KBM-7 (cell line): Measurements from ENCODE around the gene LDAH.
"Not testable (repeated sequence)": the region's sequence is repeated elsewhere in the genome, so short reads cannot be mapped to it uniquely, and the experiment has no call there.

Experiments
- DNase-seq: peaks from one replicate; pipeline ENCODE4 v3.0.0-alpha.2; 2015
- in situ Hi-C: fragments of 300-500 bp; cut with MboI; formaldehyde crosslinking; loops from 2 replicates; pipeline ENCODE4 v1.14.3; 2020; ENCODE audit warnings: low sequenced_read_pairs, low pct_unique_long_range_greater_than_20kb, mixed read lengths

LDAH gene

GRCh38 chr2:20728114-20728758 lies 94.7 kb downstream of the LDAH start:
- DNase-seq = no peak
- in situ Hi-C loops = no loop called here

- in situ Hi-C loops = no loop called here
- DNase-seq = no peak
Observed at GRCh38 chr2:20726913-20727312, 96.0 kb downstream of the LDAH start.

DNA sequence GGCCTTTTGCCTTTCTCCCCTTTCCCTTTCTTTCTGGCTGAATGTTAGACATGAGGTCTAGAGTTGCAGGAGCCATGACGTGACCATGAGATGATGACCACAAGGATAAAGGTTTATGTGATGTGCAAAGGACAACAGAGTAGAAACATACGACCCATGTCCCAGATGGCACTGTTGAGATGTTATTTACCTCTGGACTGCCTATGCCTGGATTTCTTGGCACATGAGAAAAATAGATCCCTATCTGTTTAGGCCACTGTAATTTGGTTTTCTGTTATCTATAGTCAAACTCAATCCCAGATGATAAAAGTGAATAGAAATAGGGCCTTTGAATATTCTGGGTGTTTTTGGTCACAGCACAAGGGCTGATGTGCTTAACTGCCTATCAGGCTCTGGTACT lies 97.1 kb downstream of the LDAH start:
- DNase-seq = no peak
- in situ Hi-C loops = no loop called here

DNA sequence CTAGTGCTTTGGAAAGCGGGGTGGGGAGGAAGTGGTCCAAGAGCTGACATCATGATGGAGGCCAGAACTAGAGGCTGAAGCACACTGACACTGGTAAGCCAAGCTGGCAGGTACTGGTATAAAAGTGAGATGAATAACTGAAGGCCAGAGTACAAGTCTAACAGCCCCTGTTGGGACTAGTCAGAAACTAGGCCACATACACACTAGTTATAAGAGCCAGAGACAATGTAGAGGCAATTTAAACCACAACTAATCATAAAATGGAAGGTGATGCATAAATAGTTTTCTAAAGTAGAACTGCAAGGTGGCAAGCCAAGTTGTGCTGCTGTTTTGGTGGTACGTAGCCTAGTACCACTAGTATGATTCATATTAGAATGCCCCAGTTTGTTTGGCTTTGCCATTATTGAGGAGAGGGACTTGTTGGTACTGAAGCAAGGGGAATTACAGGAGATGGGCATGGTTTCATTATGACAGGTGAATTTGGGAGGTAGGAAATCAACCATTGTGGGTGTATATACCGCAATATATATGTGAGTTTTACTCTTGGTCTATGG lies 98.3 kb downstream of the LDAH start:
- DNase-seq = no peak
- in situ Hi-C loops = no loop called here

GRCh38 chr2:20723543-20723942 lies 99.4 kb downstream of the LDAH start:
- DNase-seq = no peak
- in situ Hi-C loops = no loop called here

DNA sequence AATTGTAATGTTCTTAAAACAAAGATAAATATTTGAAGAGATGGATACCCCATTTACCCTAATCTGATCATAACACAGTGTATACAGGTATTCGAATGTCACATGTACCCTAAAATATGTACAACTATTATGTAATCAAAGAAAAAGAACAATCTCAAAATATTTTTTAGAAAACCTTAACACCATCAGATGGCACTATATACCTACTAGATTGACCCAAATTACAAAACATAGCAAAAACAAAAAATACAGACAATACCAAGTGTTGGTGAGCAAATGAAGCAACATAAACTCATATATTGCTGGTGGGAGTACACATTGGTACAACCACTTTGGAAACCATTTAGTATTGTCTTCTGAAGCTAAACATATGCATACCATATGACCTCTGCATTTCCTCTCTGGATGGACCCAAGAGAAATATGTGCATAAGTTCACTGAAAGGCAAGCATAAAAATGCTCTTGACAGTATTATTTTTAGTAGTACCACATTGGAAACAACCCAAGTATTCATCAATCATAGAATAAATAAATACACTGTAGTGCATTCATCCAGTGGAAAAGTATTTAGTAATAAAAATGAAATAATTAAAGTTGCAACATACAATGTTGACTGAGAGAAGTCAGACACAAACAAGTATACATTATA lies 100.2 kb downstream of the LDAH start:
- in situ Hi-C loops = no loop called here
- DNase-seq = no peak

GRCh38 chr2:20717641-20718040 lies 105.3 kb downstream of the LDAH start:
- DNase-seq = no peak
- in situ Hi-C loops = no loop called here

DNA sequence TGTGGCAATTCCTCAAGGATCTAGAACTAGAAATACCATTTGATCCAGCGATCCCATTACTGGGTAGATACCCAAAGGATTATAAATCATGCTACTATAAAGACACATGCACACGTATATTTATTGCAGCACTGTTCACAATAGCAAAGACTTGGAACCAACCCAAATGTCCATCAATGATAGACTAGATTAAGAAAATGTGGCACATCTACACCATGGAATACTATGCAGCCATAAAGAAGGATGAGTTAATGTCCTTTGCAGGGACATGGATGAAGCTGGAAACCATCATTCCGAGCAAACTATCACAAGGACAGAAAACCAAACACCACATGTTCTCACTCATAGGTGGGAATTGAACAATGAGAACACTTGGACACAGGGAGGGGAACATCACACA lies 106.7 kb downstream of the LDAH start:
- not testable (repeated sequence) for DNase-seq

DNA sequence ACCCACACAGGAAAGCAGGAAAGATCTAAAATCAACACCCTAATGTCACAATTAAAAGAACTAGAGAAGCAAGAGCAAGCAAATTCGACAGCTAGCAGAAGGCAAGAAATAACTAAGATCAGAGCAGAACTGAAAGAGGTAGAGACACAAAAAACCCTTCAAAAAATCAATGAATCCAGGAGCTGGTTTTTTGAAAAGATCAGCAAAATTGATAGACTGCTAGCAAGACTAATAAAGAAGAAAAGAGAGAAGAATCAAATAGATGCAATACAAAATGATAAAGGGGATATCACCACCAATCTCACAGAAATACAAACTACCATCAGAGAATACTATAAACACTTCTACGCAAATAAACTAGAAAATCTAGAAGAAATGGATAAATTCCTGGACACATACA lies 108.5 kb downstream of the LDAH start:
- in situ Hi-C loops = not testable (repeated sequence)

More for the DNA sequence above, 106.7 kb downstream of the LDAH start:
- in situ Hi-C loops = not testable (repeated sequence)

GRCh38 chr2:20713585-20713984 lies 109.3 kb downstream of the LDAH start:
- in situ Hi-C loops, DNase-seq: not testable (repeated sequence)

More for the DNA sequence above, 108.5 kb downstream of the LDAH start:
- DNase-seq = not testable (repeated sequence)

GRCh38 chr2:20711641-20712040 lies 111.3 kb downstream of the LDAH start:
- DNase-seq, in situ Hi-C loops: not testable (repeated sequence)

DNA sequence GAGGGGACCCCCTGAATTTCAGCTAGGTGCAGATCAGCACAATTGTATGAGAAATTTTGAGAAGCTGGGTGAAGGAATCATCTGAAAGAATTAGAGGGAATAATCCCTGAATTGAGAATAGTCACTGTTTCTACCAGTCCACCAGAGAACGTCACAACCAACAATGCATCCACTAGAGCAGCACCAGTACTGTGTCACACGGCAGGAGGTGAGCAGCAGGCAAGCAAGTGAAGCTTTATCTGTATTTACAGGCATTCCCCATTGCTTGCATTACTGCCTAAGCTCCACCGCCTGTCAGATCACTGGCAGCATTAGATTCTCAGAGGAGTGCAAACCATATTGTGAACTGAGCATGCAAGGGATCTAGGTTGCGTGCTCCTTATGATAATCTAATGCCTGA lies 115.3 kb downstream of the LDAH start:
- no peak for DNase-seq
- in situ Hi-C loops = no loop called here

DNA sequence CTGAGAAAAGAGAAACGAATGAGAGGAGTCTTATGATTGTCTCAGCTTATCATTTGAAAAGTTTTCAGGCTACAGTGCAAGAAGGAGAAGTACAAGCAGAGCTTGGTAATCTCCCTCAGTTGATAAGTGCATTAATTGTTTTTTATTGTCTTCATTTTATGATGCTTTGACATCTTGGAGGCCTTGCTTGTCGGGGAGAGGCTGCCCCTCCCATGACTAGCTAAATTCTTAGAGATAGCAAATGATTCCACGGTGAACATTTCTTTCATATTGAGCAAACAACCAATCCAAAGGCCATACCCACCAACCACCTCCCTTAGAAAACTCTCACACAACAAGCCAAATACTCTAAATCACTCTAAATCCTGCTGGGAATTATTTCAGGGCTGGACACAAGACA lies 116.1 kb downstream of the LDAH start:
- in situ Hi-C loops = no loop called here

DNA sequence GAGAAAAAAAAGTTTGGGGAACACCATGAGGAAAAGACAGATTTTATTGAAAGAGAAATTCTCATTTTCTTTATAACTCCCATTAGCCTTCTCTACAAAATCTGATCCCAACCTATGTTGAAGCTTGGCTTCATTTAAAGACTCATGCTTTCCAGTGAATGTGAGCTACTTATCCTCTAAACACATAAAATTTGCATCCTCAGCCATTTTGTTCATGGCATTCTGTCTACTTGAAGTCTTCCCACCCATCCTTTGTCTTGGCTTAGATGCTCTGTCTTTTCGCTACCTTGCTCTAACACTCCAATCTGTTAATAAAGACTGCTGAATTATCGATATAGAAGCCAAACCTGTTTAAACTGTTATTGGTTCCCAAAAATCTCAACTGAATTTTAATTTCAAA lies 116.7 kb downstream of the LDAH start:
- in situ Hi-C loops = no loop called here
- no peak for DNase-seq

More for the DNA sequence above, 116.1 kb downstream of the LDAH start:
- DNase-seq = no peak

DNA sequence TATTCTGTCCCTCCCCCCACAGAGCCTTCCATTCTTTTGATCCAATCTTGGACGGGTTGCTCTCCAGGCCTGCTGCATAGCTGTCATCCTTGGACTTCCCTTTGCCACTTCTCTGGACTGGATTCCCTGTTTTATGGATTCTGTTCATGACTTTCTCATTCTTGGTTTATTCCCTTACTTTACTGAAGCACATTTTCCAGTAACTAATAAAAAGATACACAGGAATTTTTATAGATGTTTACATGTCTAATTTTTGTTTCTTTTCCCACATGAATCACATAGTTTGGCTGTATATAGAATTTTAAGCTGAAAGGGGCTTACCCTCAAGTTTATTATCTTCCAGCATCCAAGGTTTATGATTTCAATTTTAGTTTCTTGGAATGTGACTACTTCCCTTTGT lies 118.0 kb downstream of the LDAH start:
- in situ Hi-C loops = no loop called here
- no peak for DNase-seq

- in situ Hi-C loops = no loop called here
- DNase-seq = no peak
Observed at GRCh38 chr2:20702563-20702962, 120.3 kb downstream of the LDAH start.

DNA sequence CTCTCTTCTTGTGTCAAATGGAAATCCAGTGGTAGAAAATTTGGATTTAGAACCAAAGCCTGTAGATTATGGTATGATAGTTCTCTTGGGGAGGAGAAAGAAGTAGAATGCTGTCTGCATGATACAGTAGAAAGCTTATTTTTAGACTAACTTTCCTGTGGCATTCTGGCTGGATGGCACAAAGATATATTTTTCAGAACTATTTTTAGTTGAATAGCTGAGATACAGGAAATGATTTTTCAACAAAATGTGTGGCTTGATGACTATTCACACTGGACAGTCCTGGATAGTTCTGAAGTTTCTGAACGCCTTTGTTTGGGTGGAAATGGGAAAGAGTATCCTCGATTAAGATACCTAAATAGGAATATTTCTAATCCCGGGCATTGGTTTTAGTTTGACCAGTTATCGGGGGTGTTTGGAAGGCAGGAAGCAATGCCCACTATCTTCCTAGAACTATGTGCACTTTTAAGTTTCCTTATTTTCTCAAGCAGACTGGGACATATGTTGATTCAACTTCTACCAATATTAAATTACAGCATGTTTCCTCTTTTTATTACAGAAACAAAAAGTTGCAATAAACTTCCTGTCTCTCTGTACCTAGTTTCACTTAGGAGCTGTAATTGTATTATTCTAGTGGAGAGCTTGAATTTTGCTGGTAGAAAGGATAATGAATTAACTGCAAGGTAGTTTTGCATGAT lies 123.8 kb downstream of the LDAH start:
- DNase-seq = peak; percentile 13
- in situ Hi-C loops = no loop called here

DNA sequence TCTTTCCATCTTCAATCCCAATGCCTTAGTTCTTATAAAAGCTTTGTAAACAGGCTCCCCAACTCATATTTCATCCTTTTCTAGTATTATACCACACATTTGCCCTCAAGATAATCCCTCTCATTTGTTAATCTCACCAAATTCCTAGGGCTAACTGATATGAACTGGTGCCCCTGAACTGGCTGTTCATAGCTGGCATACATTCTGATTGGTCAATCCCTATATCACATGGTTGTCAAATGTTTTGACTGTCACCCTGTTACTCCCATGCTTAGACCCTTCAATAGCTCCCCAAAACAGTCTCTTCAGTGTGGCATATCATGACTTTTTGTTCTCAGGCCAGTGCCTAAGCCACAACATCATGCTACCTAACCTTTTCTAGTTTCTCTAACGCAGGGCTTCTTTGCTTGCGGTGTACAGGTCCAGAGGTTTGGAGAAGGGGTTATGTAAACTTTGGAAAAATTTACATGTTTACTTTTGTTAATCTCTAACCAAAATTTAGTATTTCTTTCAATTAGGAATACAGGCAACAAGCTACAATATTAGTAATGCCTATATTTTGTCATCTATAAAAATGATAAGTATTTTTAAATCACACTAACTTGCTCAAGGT lies 125.5 kb downstream of the LDAH start:
- no peak for DNase-seq
- in situ Hi-C loops = no loop called here

DNA sequence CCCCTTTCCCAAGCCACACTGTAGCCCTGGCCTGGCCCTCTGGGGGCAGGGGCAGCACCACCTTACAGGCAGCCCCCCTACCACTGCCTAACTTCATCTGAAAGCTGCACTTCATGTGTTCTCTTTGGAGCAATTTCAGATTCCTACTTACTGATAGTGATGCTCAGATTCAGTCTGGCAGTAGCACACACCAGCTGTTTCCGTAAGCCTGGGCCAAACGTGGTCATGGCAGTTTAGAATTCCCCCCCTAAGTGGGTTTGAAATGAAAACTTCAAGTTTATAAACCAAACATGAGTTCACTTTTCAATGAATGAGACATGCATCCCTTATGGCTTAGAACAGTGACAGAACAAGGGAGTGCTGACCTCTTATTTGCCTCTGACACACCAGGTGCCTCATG lies 126.5 kb downstream of the LDAH start:
- in situ Hi-C loops = no loop called here
- DNase-seq = no peak

GRCh38 chr2:20693317-20693716 lies 129.6 kb downstream of the LDAH start:
- no peak for DNase-seq
- in situ Hi-C loops = no loop called here
